ENCODE measurements around the gene SMIM14. TPM values are rescaled to one million over a fixed set of nuclear protein-coding genes. Genes with fewer than 3 reads are reported as not detected.

Gene SMIM14
- total RNA-seq, 1 experiment from 2014 or later = 48.2 TPM

GRCh38 chr4:39609454-39609931 is 29.2 kb downstream of the SMIM14 start:
- ATAC-seq (peak; percentile 75), DNase-seq (ENCODE audit: low read depth, low spot score) (no peak)
- Histone ChIP-seq H3K36me3 (ENCODE audit: control insufficient read depth, insufficient read depth, low read length) (no peaks in the 10 kb centered on the region; the same call in 1 of the 2 replicates), H3K27ac (ENCODE audit: low read length) (peak overlapping the region; percentile 91), H3K4me1 (ENCODE audit: control insufficient read depth, insufficient read depth, low read length) (peaks cover 55% of the 10 kb centered on the region), H3K9me3 (ENCODE audit: control insufficient read depth, insufficient read depth, low read depth, low read length) (peaks cover 6% of the 10 kb centered on the region; the same call in 1 of the 2 replicates), H3K27me3 (ENCODE audit: control insufficient read depth, insufficient read depth, low read length) (no peaks in the 10 kb centered on the region), H3K4me3 (ENCODE audit: low read depth in 2 of 2, low read length in 2 of 2) (peak overlapping the region in 1 of 2 experiments; percentile 12; a peak in 2 of 4 replicates)
- ChIA-PET CTCF (no interaction called here), POLR2A (no interaction called here)
- TF ChIP-seq SIN3A (IDR thresholded peaks at IDR 0.05; ENCODE audit: borderline replicate concordance, insufficient read depth, low read depth, low read length) (no peak), TCF7L2 (IDR thresholded peaks at IDR 0.05; ENCODE audit: low read depth, low read length) (no peak), POLR2AphosphoS5 (IDR thresholded peaks at IDR 0.05; ENCODE audit: low read depth, low read length) (no peak), CTCF (IDR thresholded peaks at IDR 0.05) (no peak), REST (IDR thresholded peaks at IDR 0.05; ENCODE audit: insufficient read depth in 1 of 2, low read depth in 2 of 2, low read length in 1 of 2) (no peak)
- BruUV-seq (replicated peaks) = no TSS peak
- in situ Hi-C loops (cut with HindIII; ENCODE audit: low pct_unique_long_range_greater_than_20kb, low sequenced_read_pairs) = no loop called here
- intact Hi-C loops (cut with micrococcal nuclease; ENCODE audit: unreplicated experiment) = no loop called here

- no TSS peak for BruUV-seq (replicated peaks)
- peaks cover 6% of the 10 kb centered on the region; the same call in 1 of the 2 replicates for H3K9me3 ChIP-seq (ENCODE audit: control insufficient read depth, insufficient read depth, low read depth, low read length)
- ChIA-PET POLR2A (no interaction called here), CTCF (no interaction called here)
- no peak overlapping the region for H3K4me3 ChIP-seq (ENCODE audit: low read depth in 2 of 2, low read length in 2 of 2)
- H3K27me3 ChIP-seq (ENCODE audit: control insufficient read depth, insufficient read depth, low read length) = no peaks in the 10 kb centered on the region
- H3K27ac ChIP-seq (ENCODE audit: low read length) = peak overlapping the region; percentile 91
- H3K4me1 ChIP-seq (ENCODE audit: control insufficient read depth, insufficient read depth, low read length) = peaks cover 45% of the 10 kb centered on the region
- ATAC-seq (no peak), DNase-seq (ENCODE audit: low read depth, low spot score) (no peak)
- intact Hi-C loops (cut with micrococcal nuclease; ENCODE audit: unreplicated experiment) = no loop called here
- in situ Hi-C loops (cut with HindIII; ENCODE audit: low pct_unique_long_range_greater_than_20kb, low sequenced_read_pairs) = no loop called here
- TF ChIP-seq REST (IDR thresholded peaks at IDR 0.05; ENCODE audit: insufficient read depth in 1 of 2, low read depth in 2 of 2, low read length in 1 of 2) = no peak
- TF ChIP-seq POLR2AphosphoS5 (IDR thresholded peaks at IDR 0.05; ENCODE audit: low read depth, low read length) = no peak
- TF ChIP-seq SIN3A (IDR thresholded peaks at IDR 0.05; ENCODE audit: borderline replicate concordance, insufficient read depth, low read depth, low read length) = no peak
- TF ChIP-seq CTCF (IDR thresholded peaks at IDR 0.05) = no peak
- TF ChIP-seq TCF7L2 (IDR thresholded peaks at IDR 0.05; ENCODE audit: low read depth, low read length) = no peak
- no peaks in the 10 kb centered on the region; the same call in 1 of the 2 replicates for H3K36me3 ChIP-seq (ENCODE audit: control insufficient read depth, insufficient read depth, low read length)
Measured at GRCh38 chr4:39608451-39608850, 30.2 kb downstream of the SMIM14 start.
